Ascending aorta (tissue), 2 donors: ENCODE results near the gene FOXO1. TPM values are rescaled to one million over a fixed set of nuclear protein-coding genes. Genes with fewer than 3 reads are reported as not detected.

Source experiments
- DNase-seq, 2 donors: peaks; one replicate each; pipeline ENCODE4 v3.0.0-alpha.2; 2019; ENCODE audit warnings: low spot score in 2 of 2
- H3K27ac ChIP-seq, 2 donors: fragments of 200-600 bp; sonication (generic); one replicate each; pipeline ENCODE4 v1.5.1; 2016 to 2017; ENCODE audit warnings: mild to moderate bottlenecking in 1 of 2
- H3K27me3 ChIP-seq: fragments of 200-600 bp; sonication (generic); one replicate; pipeline ENCODE4 v1.5.1; 2017
- H3K36me3 ChIP-seq, 2 donors: fragments of 200-600 bp; sonication (generic); one replicate each; pipeline ENCODE4 v1.5.1; 2016
- H3K4me1 ChIP-seq, 2 donors: fragments of 200-600 bp; sonication (generic); one replicate each; pipeline ENCODE4 v1.5.1; 2016 to 2017; ENCODE audit warnings: mild to moderate bottlenecking in 1 of 2
- H3K4me3 ChIP-seq, 2 donors: fragments of 200-600 bp; sonication (generic); one replicate each; pipeline ENCODE4 v1.5.1; 2016 to 2017; ENCODE audit warnings: mild to moderate bottlenecking in 1 of 2
- H3K9me3 ChIP-seq, 2 donors: fragments of 200-600 bp; sonication (generic); one replicate each; pipeline ENCODE4 v1.5.1; 2016
- intact Hi-C: fragments of 100-400 bp; cut with DNase I; formaldehyde crosslinking; loops from one replicate; pipeline ENCODE4 v1.15.1; 2023
- total RNA-seq: library from RNA; depleted of rRNA; stranded (reverse); fragments of >200 nt; gene quantifications from one replicate; pipeline ENCODE4 v1.1.0, GENCODE V29; 2016
- TF ChIP-seq, protein P1 (sequence below), 3 experiments: fragments of 200-600 bp in 2 of 3; fragments of 450-650 bp in 1 of 3; sonication (generic) in 2 of 3; IDR thresholded peaks; one replicate each; pipeline ENCODE4 v1.5.1; 2016 to 2019; ENCODE audit warnings: antibody characterized with exemption in 3 of 3, mild to moderate bottlenecking in 1 of 3, moderate library complexity in 1 of 3

The FOXO1 gene
- total RNA-seq, 1 donor from 2014 or later: 65.1 TPM

DNA sequence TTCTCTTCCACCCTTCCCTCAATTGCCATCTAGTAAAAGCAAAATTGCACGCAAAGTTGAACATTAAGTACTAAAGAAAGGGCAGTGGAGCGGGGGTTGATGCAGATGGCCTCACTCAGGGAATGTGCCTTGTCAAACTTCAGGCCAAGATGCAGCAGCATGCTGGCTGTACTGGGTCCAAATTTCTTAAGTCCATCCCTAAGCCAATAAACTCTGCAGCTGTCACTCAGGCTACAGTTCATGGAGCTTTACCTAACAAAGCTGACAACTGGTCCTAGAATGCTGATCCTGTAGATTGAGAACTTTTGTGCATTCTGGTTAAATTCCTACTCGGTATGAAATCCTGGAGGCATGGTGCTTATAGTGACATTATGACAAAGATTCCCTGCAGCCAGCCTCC is 88.4 kb downstream of the FOXO1 start:
- DNase-seq: no peak
- Histone ChIP-seq H3K27me3 (no peaks in the 10 kb centered on the region), H3K9me3 (peaks cover 3 to 11% of the 10 kb centered on the region in 2 donors), H3K4me1 (peaks cover 0 to 12% of the 10 kb centered on the region in 2 donors), H3K36me3 (no peaks in the 10 kb centered on the region), H3K4me3 (no peak overlapping the region), H3K27ac (no peak overlapping the region)
- intact Hi-C loops: no loop called here
- TF ChIP-seq, protein P1, sequence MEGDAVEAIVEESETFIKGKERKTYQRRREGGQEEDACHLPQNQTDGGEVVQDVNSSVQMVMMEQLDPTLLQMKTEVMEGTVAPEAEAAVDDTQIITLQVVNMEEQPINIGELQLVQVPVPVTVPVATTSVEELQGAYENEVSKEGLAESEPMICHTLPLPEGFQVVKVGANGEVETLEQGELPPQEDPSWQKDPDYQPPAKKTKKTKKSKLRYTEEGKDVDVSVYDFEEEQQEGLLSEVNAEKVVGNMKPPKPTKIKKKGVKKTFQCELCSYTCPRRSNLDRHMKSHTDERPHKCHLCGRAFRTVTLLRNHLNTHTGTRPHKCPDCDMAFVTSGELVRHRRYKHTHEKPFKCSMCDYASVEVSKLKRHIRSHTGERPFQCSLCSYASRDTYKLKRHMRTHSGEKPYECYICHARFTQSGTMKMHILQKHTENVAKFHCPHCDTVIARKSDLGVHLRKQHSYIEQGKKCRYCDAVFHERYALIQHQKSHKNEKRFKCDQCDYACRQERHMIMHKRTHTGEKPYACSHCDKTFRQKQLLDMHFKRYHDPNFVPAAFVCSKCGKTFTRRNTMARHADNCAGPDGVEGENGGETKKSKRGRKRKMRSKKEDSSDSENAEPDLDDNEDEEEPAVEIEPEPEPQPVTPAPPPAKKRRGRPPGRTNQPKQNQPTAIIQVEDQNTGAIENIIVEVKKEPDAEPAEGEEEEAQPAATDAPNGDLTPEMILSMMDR (IDR thresholded peaks at IDR 0.05): no peak

DNA sequence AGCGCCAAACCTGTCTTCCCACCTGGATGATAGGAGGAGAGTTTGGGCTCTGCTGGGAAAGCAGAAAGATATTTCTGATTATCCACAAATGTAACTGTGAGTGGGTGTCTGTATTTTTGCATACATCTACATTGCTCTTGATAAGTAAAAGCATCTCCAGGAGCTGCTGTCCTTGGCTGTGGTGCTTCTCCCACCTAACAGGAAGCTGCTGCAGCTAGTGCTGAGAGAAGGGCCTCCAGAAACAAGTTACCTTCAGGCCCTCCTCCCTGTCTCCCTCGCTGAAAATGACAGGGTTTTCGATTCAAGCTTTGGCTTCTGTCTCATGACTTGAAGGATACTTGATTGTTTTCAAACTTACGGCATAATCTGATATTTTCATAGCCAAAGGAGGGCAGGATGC is 90.1 kb downstream of the FOXO1 start:
- no peak for DNase-seq
- Histone ChIP-seq H3K9me3 (no peaks in the 10 kb centered on the region), H3K4me3 (no peak overlapping the region), H3K36me3 (no peaks in the 10 kb centered on the region), H3K27me3 (no peaks in the 10 kb centered on the region), H3K27ac (no peak overlapping the region), H3K4me1 (peaks cover 0 to 12% of the 10 kb centered on the region in 2 donors)
- intact Hi-C loops: no loop called here
- TF ChIP-seq, protein P1 (IDR thresholded peaks at IDR 0.05): no peak

DNA sequence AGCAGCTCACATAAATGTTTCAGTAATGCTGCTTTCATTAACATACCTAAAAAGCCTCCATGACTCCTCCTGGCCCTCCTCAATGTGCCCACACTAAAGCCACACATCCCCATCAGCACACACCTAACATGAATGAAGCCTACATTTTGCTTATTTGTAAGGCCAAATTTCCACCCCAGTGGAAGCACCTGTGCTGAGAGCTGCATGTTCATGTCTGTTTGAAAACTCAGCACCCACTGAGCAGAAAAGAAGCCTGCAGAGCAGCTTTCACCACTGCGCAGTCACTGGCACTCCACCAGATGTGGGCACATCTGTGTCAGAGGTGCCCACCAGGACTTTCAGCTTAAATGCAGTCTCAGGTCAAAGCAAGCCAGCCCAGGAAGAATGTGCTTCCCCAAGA is 93.5 kb downstream of the FOXO1 start:
- no peak for DNase-seq
- TF ChIP-seq, protein P1 (IDR thresholded peaks at IDR 0.05): no peak
- peaks cover 0 to 12% of the 10 kb centered on the region in 2 donors for H3K4me1 ChIP-seq
- intact Hi-C loops: no loop called here
- no peaks in the 10 kb centered on the region for H3K9me3 ChIP-seq
- H3K27ac ChIP-seq: no peak overlapping the region
- H3K4me3 ChIP-seq: no peak overlapping the region
- no peaks in the 10 kb centered on the region for H3K36me3 ChIP-seq
- no peaks in the 10 kb centered on the region for H3K27me3 ChIP-seq

DNA sequence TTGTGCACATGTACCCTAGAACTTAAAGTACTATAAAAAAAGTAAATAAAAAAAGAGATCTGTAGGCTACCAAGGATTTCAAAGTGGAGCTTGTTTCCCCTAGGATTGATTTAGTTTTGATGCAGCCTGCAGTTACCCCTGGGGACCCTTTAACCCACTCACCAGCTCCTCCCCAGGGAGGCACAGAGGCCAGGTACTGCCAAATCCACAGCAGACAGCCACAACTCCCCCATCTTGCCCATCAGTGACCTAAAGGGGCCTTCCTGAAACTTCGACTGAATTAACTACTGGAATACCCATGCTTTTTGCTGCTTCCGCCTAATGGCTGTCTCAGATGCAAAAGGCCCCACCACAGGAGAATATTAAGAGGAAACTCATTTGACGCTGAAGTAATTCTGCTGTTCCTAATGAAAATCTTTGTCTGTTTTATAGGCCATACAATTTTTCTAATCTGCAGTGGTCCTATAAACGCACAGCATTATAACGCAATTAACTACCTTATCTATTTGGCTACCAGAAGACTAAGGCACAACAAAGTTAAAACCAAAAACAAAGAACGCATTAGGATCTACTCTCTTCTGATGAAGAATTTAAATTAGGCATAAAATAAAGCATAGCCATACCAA is 95.0 kb downstream of the FOXO1 start:
- Histone ChIP-seq H3K36me3 (no peaks in the 10 kb centered on the region), H3K4me1 (peaks cover 0 to 14% of the 10 kb centered on the region in 2 donors), H3K4me3 (no peak overlapping the region), H3K9me3 (no peaks in the 10 kb centered on the region), H3K27ac (no peak overlapping the region), H3K27me3 (no peaks in the 10 kb centered on the region)
- intact Hi-C loops: no loop called here
- DNase-seq: no peak
- TF ChIP-seq, protein P1 (IDR thresholded peaks at IDR 0.05): no peak

DNA sequence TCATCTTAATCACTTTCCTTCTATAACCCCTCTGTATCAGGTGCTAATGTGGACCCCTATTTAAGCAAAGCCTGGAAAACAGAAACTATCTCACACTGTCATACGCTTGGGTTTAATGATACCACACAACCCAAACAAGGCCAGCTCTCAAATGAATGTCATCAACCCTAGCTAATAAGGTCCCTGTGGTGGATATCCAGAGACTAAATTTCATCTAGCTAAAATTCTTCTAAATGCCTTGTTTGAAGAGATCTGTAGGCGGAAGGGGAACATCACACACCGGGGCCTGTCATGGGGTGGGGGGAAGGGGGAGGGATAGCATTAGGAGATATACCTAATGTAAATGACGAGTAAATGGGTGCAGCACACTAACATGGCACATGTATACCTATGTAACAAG is 95.5 kb downstream of the FOXO1 start:
- Histone ChIP-seq H3K4me3 (no peak overlapping the region), H3K27me3 (no peaks in the 10 kb centered on the region), H3K4me1 (peaks cover 0 to 19% of the 10 kb centered on the region in 2 donors), H3K27ac (no peak overlapping the region), H3K9me3 (no peaks in the 10 kb centered on the region), H3K36me3 (no peaks in the 10 kb centered on the region)
- DNase-seq: no peak
- TF ChIP-seq, protein P1 (IDR thresholded peaks at IDR 0.05): no peak
- intact Hi-C loops: no loop called here

DNA sequence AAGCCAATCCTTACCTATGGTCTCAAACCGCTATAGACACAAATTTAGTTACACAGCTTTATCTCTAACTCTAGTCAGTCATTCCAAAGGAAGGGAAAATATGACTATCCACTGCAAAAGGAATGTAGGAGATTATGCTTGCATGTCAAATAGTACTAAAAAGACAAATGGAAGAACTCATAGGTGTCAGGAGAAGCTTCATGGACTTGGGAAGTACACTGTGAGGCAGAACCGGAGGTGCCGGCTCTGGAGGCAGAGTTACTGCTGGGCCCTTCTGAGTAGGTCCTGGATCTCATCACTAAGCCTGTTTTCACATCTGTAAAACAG is 97.5 kb downstream of the FOXO1 start:
- H3K27me3 ChIP-seq: no peaks in the 10 kb centered on the region
- no peak overlapping the region for H3K27ac ChIP-seq
- H3K9me3 ChIP-seq: no peaks in the 10 kb centered on the region
- DNase-seq: no peak
- no peaks in the 10 kb centered on the region for H3K36me3 ChIP-seq
- peaks cover 3 to 31% of the 10 kb centered on the region in 2 donors for H3K4me1 ChIP-seq
- intact Hi-C loops: no loop called here
- H3K4me3 ChIP-seq: no peak overlapping the region
- TF ChIP-seq, protein P1 (IDR thresholded peaks at IDR 0.05): no peak
